DMS79 treated with DMSO at 0.1 percent for 48 hours (cell line): ENCODE data around the gene OSBPL7.

ENCODE experiments used
- DNase-seq: peaks from one replicate; lab custom pipeline; 2025; lab: John Stamatoyannopoulos, UW

The OSBPL7 gene

GRCh38 chr17:47823519-47823918 is 1.9 kb upstream of the OSBPL7 start:
- no peak for DNase-seq

GRCh38 chr17:47822785-47823184 is 1.2 kb upstream of the OSBPL7 start:
- DNase-seq, result no peak

- no peak for DNase-seq
Measured at GRCh38 chr17:47821031-47821423, 567 bp downstream of the OSBPL7 start.

- DNase-seq, result no peak
Measured at GRCh38 chr17:47820033-47820789, 1.4 kb downstream of the OSBPL7 start.

DNA sequence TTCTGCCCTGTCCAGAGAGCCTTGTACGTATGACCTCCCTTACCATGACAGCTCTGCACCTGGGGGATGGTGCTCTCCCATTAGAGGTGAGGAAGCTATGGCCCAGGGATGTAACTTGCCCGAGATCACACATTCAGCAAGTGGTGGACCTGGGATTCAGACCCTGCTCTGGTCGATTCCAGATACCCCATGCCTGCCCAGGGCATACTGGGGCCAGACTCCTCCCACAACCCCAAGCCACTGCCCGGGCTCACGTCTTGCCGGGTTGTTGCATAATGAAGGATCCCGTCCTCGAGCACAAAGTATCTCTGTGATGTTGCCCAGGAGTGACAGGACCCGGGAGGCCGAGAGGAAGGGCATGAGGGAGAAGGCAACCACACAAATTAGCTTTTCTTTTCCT is 2.1 kb downstream of the OSBPL7 start:
- DNase-seq, result no peak

DNA sequence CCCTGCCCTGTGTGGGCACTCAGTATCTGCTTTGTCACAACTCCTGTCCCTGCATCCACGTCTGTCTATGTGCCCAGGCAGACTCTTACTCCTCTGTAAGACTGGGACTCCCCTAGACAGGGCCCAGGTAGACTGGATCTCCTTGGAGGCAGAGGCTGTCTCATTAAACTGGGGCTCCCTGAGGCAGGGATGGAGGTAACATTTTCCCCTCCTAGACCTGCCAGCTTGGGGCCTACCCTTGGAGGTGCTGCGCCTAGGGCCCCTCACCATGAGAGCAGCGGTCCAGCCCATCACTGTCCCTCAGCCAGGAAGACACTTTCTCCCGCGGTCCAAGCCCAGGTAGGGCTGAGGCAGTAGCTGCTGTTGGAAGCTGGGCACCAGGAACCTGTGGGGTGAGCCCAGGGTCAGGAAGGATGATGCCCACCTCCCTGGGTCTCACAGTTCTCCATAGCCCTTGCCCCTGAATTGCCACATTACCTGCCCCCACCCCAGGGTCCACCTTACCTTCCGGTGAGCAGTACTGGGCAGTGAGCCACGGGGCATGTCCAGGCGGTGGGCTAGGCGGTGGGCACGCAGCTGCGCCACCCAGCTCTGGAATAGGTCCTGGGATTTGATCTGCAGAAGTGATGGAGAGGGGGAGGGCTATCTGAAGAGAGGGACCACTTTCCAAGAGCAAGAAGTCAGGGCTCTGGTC is 3.4 kb downstream of the OSBPL7 start:
- DNase-seq, result no peak

DNA sequence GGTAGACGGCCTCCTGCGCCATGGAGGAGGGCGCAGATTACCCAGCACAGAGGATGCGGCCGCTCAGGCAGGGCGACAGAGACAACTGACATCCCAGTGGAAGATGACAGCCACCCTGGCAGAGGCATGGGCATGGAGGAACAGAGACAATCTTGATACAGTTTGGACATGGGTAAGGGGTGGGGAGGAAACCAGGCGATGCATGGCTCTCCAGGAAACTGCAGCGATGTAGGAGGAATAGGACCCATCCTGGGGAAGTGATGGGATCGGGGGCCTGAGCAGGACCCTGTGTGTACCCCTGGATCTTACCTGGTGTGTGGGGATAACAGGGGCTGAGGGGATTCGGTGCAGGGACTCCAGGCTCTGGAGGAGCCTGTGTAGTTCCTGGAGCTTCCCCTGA is 4.6 kb downstream of the OSBPL7 start:
- no peak for DNase-seq

DNA sequence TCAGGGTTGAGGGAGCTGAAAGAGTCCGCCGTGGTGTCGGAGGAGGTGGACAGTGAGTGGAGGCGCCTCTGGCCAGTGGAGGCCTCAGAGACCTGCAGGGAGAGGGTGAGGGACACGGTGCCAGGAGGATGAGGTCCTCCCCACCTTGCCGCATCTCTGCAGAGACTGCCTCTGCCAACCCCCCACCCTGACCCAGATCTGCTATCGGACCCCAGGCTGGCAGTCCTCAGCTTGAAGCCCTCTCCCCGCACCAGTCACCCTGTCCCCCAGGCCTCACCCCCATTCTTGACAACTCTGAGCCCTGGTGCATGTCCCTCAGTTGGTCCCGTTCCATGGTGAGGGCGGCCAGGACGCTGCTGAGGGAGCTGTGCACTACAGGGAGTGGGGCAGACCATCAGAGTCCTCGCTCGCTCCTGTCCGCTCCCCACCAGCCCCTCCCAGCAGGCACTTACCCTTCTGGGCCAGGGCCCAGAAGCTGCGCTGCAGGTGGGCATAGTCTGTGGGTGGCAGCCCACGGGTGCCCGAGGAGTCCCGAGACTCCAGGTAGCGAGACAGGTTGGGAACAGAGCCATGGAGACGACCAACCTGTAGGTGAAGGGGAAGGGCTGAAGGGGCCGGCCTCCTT is 5.4 kb downstream of the OSBPL7 start:
- DNase-seq, result no peak

- no peak for DNase-seq
Measured at GRCh38 chr17:47815106-47815918, 6.3 kb downstream of the OSBPL7 start.

DNA sequence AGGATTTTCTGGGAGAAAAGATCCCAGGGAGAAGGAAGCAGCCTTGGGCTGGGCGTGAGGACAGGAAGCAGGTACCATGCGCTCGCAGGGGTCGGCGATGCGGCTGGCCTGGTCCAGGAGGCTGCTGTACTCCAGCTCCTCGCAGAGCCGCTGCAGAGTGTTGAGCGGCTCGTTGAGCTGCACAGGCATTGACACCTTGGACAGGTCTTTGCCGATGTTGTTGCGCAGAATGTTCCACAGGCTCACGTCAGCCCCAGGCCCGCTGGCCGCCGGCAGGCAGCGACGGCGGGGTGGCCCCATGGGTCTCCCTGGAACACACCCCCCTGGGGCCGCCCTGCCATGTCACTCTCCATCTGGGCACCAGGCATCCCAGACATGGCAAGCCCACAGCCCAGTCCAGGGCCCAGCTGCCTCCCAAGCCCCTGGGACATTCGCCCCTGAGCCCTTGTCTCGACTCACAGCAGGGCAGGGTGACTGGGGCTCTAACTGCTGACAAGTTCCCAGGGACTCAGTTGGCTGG is 8.0 kb downstream of the OSBPL7 start:
- no peak for DNase-seq

- no peak for DNase-seq
Measured at GRCh38 chr17:47813077-47813476, 8.5 kb downstream of the OSBPL7 start.

- DNase-seq, result no peak
Measured at GRCh38 chr17:47812146-47812920, 9.3 kb downstream of the OSBPL7 start.

GRCh38 chr17:47811709-47812108 is 9.9 kb downstream of the OSBPL7 start:
- DNase-seq, result no peak

GRCh38 chr17:47810901-47811635 is 10.5 kb downstream of the OSBPL7 start:
- DNase-seq, result no peak

DNA sequence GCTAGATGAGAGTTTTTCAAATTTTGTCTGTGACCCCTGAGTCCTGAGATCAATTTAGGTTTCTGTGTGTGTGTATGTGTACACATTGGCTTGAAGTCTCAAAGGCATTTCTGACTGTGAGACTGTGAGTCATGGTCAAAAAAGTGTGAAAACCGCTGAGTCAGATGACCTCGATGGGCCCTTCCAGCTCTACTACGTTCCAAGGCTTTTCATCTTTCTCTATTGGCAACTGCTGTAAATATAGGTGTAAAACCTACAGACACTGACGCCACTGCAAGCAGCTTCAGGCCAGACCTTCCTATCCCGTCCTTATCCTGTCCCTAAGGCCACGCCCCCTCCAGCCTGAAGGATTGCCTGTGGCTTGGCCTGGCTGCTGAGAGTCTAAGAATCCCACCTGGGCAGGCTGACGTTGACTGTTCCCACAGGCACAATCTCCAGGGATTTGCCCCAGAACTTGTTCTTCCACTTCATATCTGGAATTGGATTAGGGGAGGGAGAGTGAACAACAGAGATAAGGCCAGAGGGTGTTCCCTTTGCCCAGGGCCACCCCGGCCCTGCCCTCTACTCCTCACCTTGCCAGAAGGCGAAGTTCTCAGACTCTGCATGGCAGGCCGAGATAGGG is 11.3 kb downstream of the OSBPL7 start:
- peak; percentile 42 for DNase-seq

GRCh38 chr17:47808830-47809480 is 12.6 kb downstream of the OSBPL7 start:
- no peak for DNase-seq

DNA sequence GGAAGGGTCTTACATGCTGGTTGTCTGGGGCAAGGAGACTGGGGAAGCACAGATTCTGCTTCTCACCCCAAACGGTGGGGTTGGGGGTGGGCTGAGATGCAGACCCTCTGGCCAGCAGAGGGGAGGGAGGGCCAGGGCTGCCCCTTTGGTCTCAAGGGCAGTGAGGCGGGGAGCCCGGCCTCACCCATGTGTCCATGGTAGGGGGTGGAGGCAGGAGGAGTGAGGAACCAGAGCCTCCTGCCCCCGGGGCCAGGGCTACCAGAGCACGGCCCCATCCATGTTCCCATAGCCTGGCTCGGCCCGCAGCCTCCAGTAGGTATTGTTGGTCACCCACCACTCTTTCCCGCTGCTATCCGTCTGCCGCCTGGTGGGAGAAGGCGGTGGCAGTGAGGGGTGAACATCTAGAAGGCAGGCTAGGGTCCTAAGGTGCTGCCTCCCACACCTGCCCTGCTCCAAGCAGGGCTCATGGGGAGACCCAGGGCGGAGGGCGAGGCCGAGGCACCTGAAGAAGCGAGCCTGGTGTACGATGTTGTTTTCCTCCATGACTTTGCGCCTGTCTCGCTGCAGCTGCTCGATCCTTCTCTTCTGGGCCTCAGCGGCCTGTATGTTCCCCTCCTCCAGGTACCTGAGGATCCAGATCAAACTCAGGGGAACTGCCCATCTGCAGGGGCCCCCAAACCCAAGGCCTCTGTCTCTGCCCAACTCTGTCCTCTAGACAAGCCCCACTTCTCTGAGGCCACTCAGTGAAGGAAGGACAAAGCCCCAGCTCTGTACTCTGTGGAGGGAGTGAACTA is 13.4 kb downstream of the OSBPL7 start:
- no peak for DNase-seq

DNA sequence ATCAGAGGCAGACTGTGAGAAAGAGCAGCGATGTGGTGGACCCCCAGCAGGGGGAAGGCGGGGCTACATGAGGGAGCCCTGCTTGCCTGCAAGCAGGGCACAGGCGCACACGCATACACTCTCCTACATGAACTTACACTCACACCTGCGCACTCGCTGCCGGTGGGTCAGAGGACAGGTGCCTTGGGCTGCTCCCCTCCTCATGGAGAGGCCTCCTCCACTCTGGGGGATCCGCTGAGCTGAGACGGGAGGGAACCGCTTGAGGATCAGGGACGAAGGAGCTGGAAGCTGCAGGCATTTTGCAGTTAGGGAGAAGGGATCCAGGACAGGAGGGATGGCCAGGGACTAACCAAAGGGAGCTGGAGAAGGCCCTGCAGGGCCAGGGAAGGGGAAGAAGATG is 14.2 kb downstream of the OSBPL7 start:
- DNase-seq, result no peak

- no peak for DNase-seq
Measured at GRCh38 chr17:47806913-47807255, 14.7 kb downstream of the OSBPL7 start.
